WI38 (cell line): Measurements from ENCODE around the gene DGAT2.

ENCODE experiments used
- H3K4me3 ChIP-seq: 2 replicates; pipeline ENCODE4 v1.5.1; 2011; ENCODE audit warnings: low read depth, mild to moderate bottlenecking, control low read depth, low read length
- CTCF ChIP-seq: IDR thresholded peaks from 2 replicates; pipeline ENCODE4 v1.5.1; 2012; ENCODE audit warnings: low read depth, mild to moderate bottlenecking, control low read depth, low read length

DGAT2 gene

GRCh38 chr11:75776546-75776945 lies 8.0 kb downstream of the DGAT2 start:
- no peak overlapping the region for H3K4me3 ChIP-seq
- TF ChIP-seq CTCF, result no peak

- TF ChIP-seq CTCF, result no peak
- no peak overlapping the region for H3K4me3 ChIP-seq
Observed at GRCh38 chr11:75777461-75778110, 9.0 kb downstream of the DGAT2 start.

GRCh38 chr11:75778962-75779361 lies 10.4 kb downstream of the DGAT2 start:
- H3K4me3 ChIP-seq, result no peak overlapping the region
- no peak for TF ChIP-seq CTCF

GRCh38 chr11:75779960-75780359 lies 11.4 kb downstream of the DGAT2 start:
- no peak overlapping the region for H3K4me3 ChIP-seq
- no peak for TF ChIP-seq CTCF

GRCh38 chr11:75780888-75781287 lies 12.3 kb downstream of the DGAT2 start:
- no peak for TF ChIP-seq CTCF
- no peak overlapping the region for H3K4me3 ChIP-seq

GRCh38 chr11:75781296-75781695 lies 12.7 kb downstream of the DGAT2 start:
- TF ChIP-seq CTCF, result no peak
- H3K4me3 ChIP-seq, result no peak overlapping the region

GRCh38 chr11:75781831-75782230 lies 13.3 kb downstream of the DGAT2 start:
- no peak overlapping the region for H3K4me3 ChIP-seq
- TF ChIP-seq CTCF, result no peak
